Endodermal cell (in vitro differentiated cells): ENCODE measurements around the gene MANEAL. TPM values are rescaled to one million over a fixed set of nuclear protein-coding genes. Genes with fewer than 3 reads are reported as not detected.

Experiments
- DNase-seq: peaks from one replicate; pipeline ENCODE4 v3.0.0-alpha.2; 2017
- H3K27ac ChIP-seq: 2 replicates; pipeline ENCODE4 v1.5.1; 2013; ENCODE audit warnings: mild to moderate bottlenecking, low read depth, low read length, moderate library complexity
- H3K27me3 ChIP-seq: 2 replicates; pipeline ENCODE4 v1.6.1; 2013; ENCODE audit warnings: mild to moderate bottlenecking, low read length, moderate library complexity; ENCODE audit not compliant: insufficient read depth, control insufficient read depth, poor library complexity, severe bottlenecking
- H3K36me3 ChIP-seq: 2 replicates; pipeline ENCODE4 v1.7.0; 2013; ENCODE audit warnings: mild to moderate bottlenecking, low read length, moderate library complexity; ENCODE audit not compliant: control insufficient read depth, insufficient read depth
- H3K4me1 ChIP-seq: one replicate; pipeline ENCODE4 v1.7.0; 2013; ENCODE audit warnings: low read length; ENCODE audit not compliant: control insufficient read depth, insufficient read depth
- H3K4me3 ChIP-seq: 2 replicates; pipeline ENCODE4 v1.5.1; 2013; ENCODE audit warnings: mild to moderate bottlenecking, low read length, moderate library complexity
- H3K9ac ChIP-seq: 2 replicates; pipeline ENCODE4 v1.6.1; 2013; ENCODE audit warnings: mild to moderate bottlenecking, low read length, moderate library complexity; ENCODE audit not compliant: poor library complexity, severe bottlenecking; ENCODE audit errors: extremely low read depth
- H3K9me3 ChIP-seq: 2 replicates; pipeline ENCODE4 v1.6.1; 2013; ENCODE audit warnings: mild to moderate bottlenecking, low read length, moderate library complexity; ENCODE audit not compliant: control insufficient read depth
- H3K27ac Mint-ChIP-seq: 2 replicates; pipeline ENCODE4 v1.8.0; 2020; ENCODE audit warnings: mixed read lengths
- H3K27me3 Mint-ChIP-seq: 2 replicates; pipeline ENCODE4 v1.8.0; 2021; ENCODE audit warnings: mild to moderate bottlenecking, mixed read lengths; ENCODE audit not compliant: insufficient read depth
- H3K36me3 Mint-ChIP-seq: 2 replicates; pipeline ENCODE4 v1.8.0; 2020; ENCODE audit warnings: low read depth, mixed read lengths
- H3K4me1 Mint-ChIP-seq: 2 replicates; pipeline ENCODE4 v1.8.0; 2020; ENCODE audit warnings: mixed read lengths
- H3K4me3 Mint-ChIP-seq: 2 replicates; pipeline ENCODE4 v1.8.0; 2020; ENCODE audit warnings: mild to moderate bottlenecking, moderate library complexity, mixed read lengths
- H3K9me3 Mint-ChIP-seq: 2 replicates; pipeline ENCODE4 v1.8.0; 2020; ENCODE audit warnings: mild to moderate bottlenecking, mixed read lengths
- WGBS, 2 experiments: methylation state at CpG; one replicate each; pipeline versions ENCODE4 v1.1.5 to v1.1.7; 2013; ENCODE audit warnings: missing lambda C conversion rate in 2 of 2, mixed read lengths in 1 of 2; ENCODE audit not compliant: insufficient coverage in 1 of 2, insufficient read length in 1 of 2; 5-methylcytosine and 5-hydroxymethylcytosine counted together
- total RNA-seq, 2 donors: library from RNA; stranded (reverse); fragmentation: NEBNext Ultra II Directional in 1 of 2; extraction: Animal tissue kit (Norgen Biotek cat#: 25700) in 1 of 2; gene quantifications; 2 replicates in 1 of 2; 3 replicates in 1 of 2; pipeline ENCODE4 v1.2.1, GENCODE V29; 2021
- TF ChIP-seq, protein P1 (sequence below): fragments of 200-600 bp; sonication (generic); conservative IDR thresholded peaks from 2 replicates; pipeline ENCODE4 v1.5.0; 2021; ENCODE audit warnings: antibody characterized with exemption, mild to moderate bottlenecking

MANEAL gene
- total RNA-seq, 2 donors from 2014 or later = 7.0 to 9.6 TPM

- H3K36me3 Mint-ChIP-seq = peaks cover 19% of the 10 kb centered on the region
- no peak overlapping the region for H3K27ac ChIP-seq
- no peak overlapping the region for H3K9ac ChIP-seq
- no peaks in the 10 kb centered on the region for H3K27me3 Mint-ChIP-seq
- WGBS, 2 experiments = 86 to 95% methylated on average over 4 to 5 of the region's 6 CpGs
- H3K27ac Mint-ChIP-seq = no peak overlapping the region
- H3K4me1 ChIP-seq = no peaks in the 10 kb centered on the region
- no peak overlapping the region for H3K4me3 ChIP-seq
- H3K4me3 Mint-ChIP-seq = no peak overlapping the region
- no peaks in the 10 kb centered on the region for H3K4me1 Mint-ChIP-seq
- no peaks in the 10 kb centered on the region for H3K27me3 ChIP-seq
- peaks cover 6% of the 10 kb centered on the region for H3K36me3 ChIP-seq
- H3K9me3 ChIP-seq = no peaks in the 10 kb centered on the region
- H3K9me3 Mint-ChIP-seq = no peaks in the 10 kb centered on the region
- TF ChIP-seq, protein P1, sequence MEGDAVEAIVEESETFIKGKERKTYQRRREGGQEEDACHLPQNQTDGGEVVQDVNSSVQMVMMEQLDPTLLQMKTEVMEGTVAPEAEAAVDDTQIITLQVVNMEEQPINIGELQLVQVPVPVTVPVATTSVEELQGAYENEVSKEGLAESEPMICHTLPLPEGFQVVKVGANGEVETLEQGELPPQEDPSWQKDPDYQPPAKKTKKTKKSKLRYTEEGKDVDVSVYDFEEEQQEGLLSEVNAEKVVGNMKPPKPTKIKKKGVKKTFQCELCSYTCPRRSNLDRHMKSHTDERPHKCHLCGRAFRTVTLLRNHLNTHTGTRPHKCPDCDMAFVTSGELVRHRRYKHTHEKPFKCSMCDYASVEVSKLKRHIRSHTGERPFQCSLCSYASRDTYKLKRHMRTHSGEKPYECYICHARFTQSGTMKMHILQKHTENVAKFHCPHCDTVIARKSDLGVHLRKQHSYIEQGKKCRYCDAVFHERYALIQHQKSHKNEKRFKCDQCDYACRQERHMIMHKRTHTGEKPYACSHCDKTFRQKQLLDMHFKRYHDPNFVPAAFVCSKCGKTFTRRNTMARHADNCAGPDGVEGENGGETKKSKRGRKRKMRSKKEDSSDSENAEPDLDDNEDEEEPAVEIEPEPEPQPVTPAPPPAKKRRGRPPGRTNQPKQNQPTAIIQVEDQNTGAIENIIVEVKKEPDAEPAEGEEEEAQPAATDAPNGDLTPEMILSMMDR = no peak
- no peak for DNase-seq
These were observed 56.8 kb downstream of the MANEAL start for GRCh38 chr1:37850352-37850955.

Other genes starting within 250 kb of the MANEAL start
- 10 to 100 TPM; 20.2 TPM for gene SNIP1, start 239.6 kb upstream of the MANEAL start, total RNA-seq
- 10 to 100 TPM; 31.5 to 39.5 TPM for gene DNALI1, start 236.9 kb upstream of the MANEAL start, total RNA-seq
- 10 to 100 TPM; 70.7 to 80.9 TPM for gene GNL2, start 197.9 kb upstream of the MANEAL start, total RNA-seq
- gene RSPO1, start 159.0 kb upstream of the MANEAL start, total RNA-seq = not detected
- 10 to 100 TPM; 27.7 to 49.7 TPM for gene CDCA8, start 101.3 kb upstream of the MANEAL start, total RNA-seq
- gene EPHA10, start 28.7 kb upstream of the MANEAL start, total RNA-seq = under 1 TPM in 1 of 2 donors, not detected in 1; 0.42 TPM
- gene C1orf122, start 13.9 kb downstream of the MANEAL start, total RNA-seq = 10 to 100 TPM; 57.3 to 60.8 TPM
- gene YRDC, start 14.4 kb downstream of the MANEAL start, total RNA-seq = 10 to 100 TPM; 21.0 to 21.1 TPM
- 10 to 100 TPM; 16.6 to 17.1 TPM for gene MTF1, start 65.7 kb downstream of the MANEAL start, total RNA-seq
- gene INPP5B, start 153.2 kb downstream of the MANEAL start, total RNA-seq = 10 to 100 TPM; 19.9 to 21.4 TPM
- gene SF3A3, start 196.2 kb downstream of the MANEAL start, total RNA-seq = 10 to 100 TPM; 89.3 to 97.0 TPM
- 10 to 100 TPM; 20.5 to 20.6 TPM for gene FHL3, start 211.7 kb downstream of the MANEAL start, total RNA-seq
- gene UTP11, start 218.9 kb downstream of the MANEAL start, total RNA-seq = 10 to 100 TPM; 40.9 to 46.3 TPM